ENCODE measurements around the gene OAS2. TPM values are rescaled to one million over a fixed set of nuclear protein-coding genes. Genes with fewer than 3 reads are reported as not detected.
"Not testable (repeated sequence)": the region's sequence is repeated elsewhere in the genome, so short reads cannot be mapped to it uniquely, and the experiment has no call there.

The OAS2 gene
- total and polyA plus RNA-seq, 2 experiments from 2014 or later = 0.54 to 0.56 TPM

GRCh38 chr12:112987561-112987960 is 9.2 kb downstream of the OAS2 start:
- no peak overlapping the region for H3K9ac ChIP-seq
- DNase-seq = no peak
- in situ Hi-C loops (cut with MboI) = no loop called here
- no peak for TF ChIP-seq EZH2phosphoT487 (IDR thresholded peaks at IDR 0.05; ENCODE audit: insufficient read depth, low read depth)
- no peak overlapping the region for H2AFZ ChIP-seq
- H3K27ac ChIP-seq = no peak overlapping the region
- H3K4me1 ChIP-seq (ENCODE audit: insufficient read depth) = no peaks in the 10 kb centered on the region
- H3K36me3 ChIP-seq (ENCODE audit: low read depth) = no peaks in the 10 kb centered on the region
- WGBS, 2 experiments (ENCODE audit: low coverage in 1 of 2, low lambda C conversion rate in 2 of 2, missing lambda C conversion rate in 2 of 2) = 53 to 58% methylated on average over 2 of the region's 2 CpGs
- no peak overlapping the region for H3K4me2 ChIP-seq (ENCODE audit: unreplicated experiment)
- no peaks in the 10 kb centered on the region for H3K9me3 ChIP-seq (ENCODE audit: low read depth)
- H3K4me3 ChIP-seq = no peak overlapping the region
- no peaks in the 10 kb centered on the region for H3K9me2 ChIP-seq (ENCODE audit: insufficient read depth)
- no peaks in the 10 kb centered on the region for H3K79me2 ChIP-seq (ENCODE audit: insufficient read depth)
- H4K20me1 ChIP-seq (ENCODE audit: insufficient read depth) = no peaks in the 10 kb centered on the region
- H3F3A ChIP-seq (ENCODE audit: insufficient read depth) = no peaks in the 10 kb centered on the region
- no peaks in the 10 kb centered on the region for H3K27me3 ChIP-seq (replicated peaks; ENCODE audit: insufficient read depth)

GRCh38 chr12:112988224-112988623 is 9.9 kb downstream of the OAS2 start:
- no peaks in the 10 kb centered on the region for H3K9me3 ChIP-seq (ENCODE audit: low read depth)
- H3K9me2 ChIP-seq (ENCODE audit: insufficient read depth) = no peaks in the 10 kb centered on the region
- no peaks in the 10 kb centered on the region for H4K20me1 ChIP-seq (ENCODE audit: insufficient read depth)
- no peak for DNase-seq
- H3K79me2 ChIP-seq (ENCODE audit: insufficient read depth) = no peaks in the 10 kb centered on the region
- in situ Hi-C loops (cut with MboI) = no loop called here
- no peaks in the 10 kb centered on the region for H3K27me3 ChIP-seq (replicated peaks; ENCODE audit: insufficient read depth)
- no peaks in the 10 kb centered on the region for H3F3A ChIP-seq (ENCODE audit: insufficient read depth)
- H3K4me3 ChIP-seq = no peak overlapping the region
- TF ChIP-seq EZH2phosphoT487 (IDR thresholded peaks at IDR 0.05; ENCODE audit: insufficient read depth, low read depth) (no peak), EZH2 (IDR thresholded peaks at IDR 0.05; ENCODE audit: insufficient read depth, poor library complexity, severe bottlenecking) (no peak)
- H3K27ac ChIP-seq = no peak overlapping the region
- 59 to 72% methylated on average over 3 of the region's 3 CpGs for WGBS, 2 experiments (ENCODE audit: low coverage in 1 of 2, low lambda C conversion rate in 2 of 2, missing lambda C conversion rate in 2 of 2)
- no peak overlapping the region for H3K4me2 ChIP-seq (ENCODE audit: unreplicated experiment)
- no peak overlapping the region for H3K9ac ChIP-seq
- no peaks in the 10 kb centered on the region for H3K36me3 ChIP-seq (ENCODE audit: low read depth)
- no peak overlapping the region for H2AFZ ChIP-seq
- H3K4me1 ChIP-seq (ENCODE audit: insufficient read depth) = no peaks in the 10 kb centered on the region

GRCh38 chr12:112988823-112989385 is 10.6 kb downstream of the OAS2 start:
- H3K9me2 ChIP-seq (ENCODE audit: insufficient read depth); in situ Hi-C loops (cut with MboI); H2AFZ ChIP-seq; H3K79me2 ChIP-seq (ENCODE audit: insufficient read depth); H3K4me1 ChIP-seq (ENCODE audit: insufficient read depth); H3K27ac ChIP-seq; H3K27me3 ChIP-seq (replicated peaks; ENCODE audit: insufficient read depth); H3F3A ChIP-seq (ENCODE audit: insufficient read depth); H3K9ac ChIP-seq; H3K4me2 ChIP-seq (ENCODE audit: unreplicated experiment); DNase-seq; H4K20me1 ChIP-seq (ENCODE audit: insufficient read depth); H3K36me3 ChIP-seq (ENCODE audit: low read depth); H3K4me3 ChIP-seq; H3K9me3 ChIP-seq (ENCODE audit: low read depth): not testable (repeated sequence)
- WGBS, 2 experiments (ENCODE audit: low coverage in 1 of 2, low lambda C conversion rate in 2 of 2, missing lambda C conversion rate in 2 of 2) = 53 to 80% methylated on average over 3 of the region's 3 CpGs

- Histone ChIP-seq H3K4me2 (ENCODE audit: unreplicated experiment) (no peak overlapping the region), H3K27me3 (replicated peaks; ENCODE audit: insufficient read depth) (no peaks in the 10 kb centered on the region), H3F3A (ENCODE audit: insufficient read depth) (no peaks in the 10 kb centered on the region), H2AFZ (no peak overlapping the region), H4K20me1 (ENCODE audit: insufficient read depth) (no peaks in the 10 kb centered on the region), H3K36me3 (ENCODE audit: low read depth) (no peaks in the 10 kb centered on the region), H3K27ac (no peak overlapping the region), H3K9me3 (ENCODE audit: low read depth) (no peaks in the 10 kb centered on the region), H3K4me1 (ENCODE audit: insufficient read depth) (no peaks in the 10 kb centered on the region), H3K79me2 (ENCODE audit: insufficient read depth) (no peaks in the 10 kb centered on the region), H3K9me2 (ENCODE audit: insufficient read depth) (no peaks in the 10 kb centered on the region), H3K9ac (no peak overlapping the region), H3K4me3 (no peak overlapping the region)
- in situ Hi-C loops (cut with MboI) = no loop called here
- WGBS, 2 experiments (ENCODE audit: low coverage in 1 of 2, low lambda C conversion rate in 2 of 2, missing lambda C conversion rate in 2 of 2) = 29 to 53% methylated on average over 1 of the region's 1 CpG
- TF ChIP-seq EZH2phosphoT487 (IDR thresholded peaks at IDR 0.05; ENCODE audit: insufficient read depth, low read depth) (no peak), EZH2 (IDR thresholded peaks at IDR 0.05; ENCODE audit: insufficient read depth, poor library complexity, severe bottlenecking) (no peak)
- DNase-seq = no peak
These were observed 11.5 kb downstream of the OAS2 start for GRCh38 chr12:112989806-112990205.
